ENCODE results near the gene GPC3. TPM values are rescaled to one million over a fixed set of nuclear protein-coding genes. Genes with fewer than 3 reads are reported as not detected.

Gene GPC3
- total and polyA plus RNA-seq, 4 donors: 8.3 to 270 (median 52.4) TPM

GRCh38 chrX:133939655-133940302 is 45.6 kb downstream of the GPC3 start:
- Histone ChIP-seq H3K4me3 (no peak overlapping the region), H3K9me3 (ENCODE audit: control insufficient read depth in 4 of 4, insufficient read depth in 3 of 4, low read length in 3 of 4) (no peaks in the 10 kb centered on the region), H3K36me3 (ENCODE audit: control insufficient read depth in 4 of 4, insufficient read depth in 4 of 4, low read length in 4 of 4) (peaks cover 0 to 2% (median 0%) of the 10 kb centered on the region in 4 donors), H3K9ac (ENCODE audit: insufficient read depth in 1 of 2, low read length in 2 of 2) (no peak overlapping the region), H3K27ac (ENCODE audit: low read depth in 1 of 2, low read length in 1 of 2) (no peak overlapping the region), H3K4me1 (ENCODE audit: control insufficient read depth in 5 of 5, insufficient read depth in 5 of 5, low read length in 5 of 5) (peaks cover 0 to 16% (median 0%) of the 10 kb centered on the region in 5 donors), H3K27me3 (ENCODE audit: control insufficient read depth in 3 of 3, insufficient read depth in 3 of 3, low read length in 2 of 3) (peaks cover 0 to 12% (median 8%) of the 10 kb centered on the region in 3 donors)
- 62 to 75% methylated on average over 2 of the region's 2 CpGs for WGBS, 2 donors
- TF ChIP-seq CTCF (IDR thresholded peaks at IDR 0.05; ENCODE audit: control extremely low read depth, extremely low read depth): no peak
- no peak for ATAC-seq (ENCODE audit: insufficient read depth, low FRiP score)
- DNase-seq: peak; percentile 77 to 92 (median 92)

GRCh38 chrX:133938530-133938929 is 46.9 kb downstream of the GPC3 start:
- no peak for ATAC-seq (ENCODE audit: insufficient read depth, low FRiP score)
- H3K9ac ChIP-seq (ENCODE audit: insufficient read depth in 1 of 2, low read length in 2 of 2): no peak overlapping the region
- H3K4me1 ChIP-seq (ENCODE audit: control insufficient read depth in 5 of 5, insufficient read depth in 5 of 5, low read length in 5 of 5): peaks cover 0 to 16% (median 0%) of the 10 kb centered on the region in 5 donors
- 58 to 91% methylated on average over 1 of the region's 1 CpG for WGBS, 2 donors
- no peak for DNase-seq
- H3K27me3 ChIP-seq (ENCODE audit: control insufficient read depth in 3 of 3, insufficient read depth in 3 of 3, low read length in 2 of 3): peaks cover 0 to 7% (median 7%) of the 10 kb centered on the region in 3 donors
- H3K36me3 ChIP-seq (ENCODE audit: control insufficient read depth in 4 of 4, insufficient read depth in 4 of 4, low read length in 4 of 4): peaks cover 0 to 2% (median 0%) of the 10 kb centered on the region in 4 donors
- no peak overlapping the region for H3K27ac ChIP-seq (ENCODE audit: low read depth in 1 of 2, low read length in 1 of 2)
- TF ChIP-seq CTCF (IDR thresholded peaks at IDR 0.05; ENCODE audit: control extremely low read depth, extremely low read depth): no peak
- no peaks in the 10 kb centered on the region for H3K9me3 ChIP-seq (ENCODE audit: control insufficient read depth in 4 of 4, insufficient read depth in 3 of 4, low read length in 3 of 4)
- no peak overlapping the region for H3K4me3 ChIP-seq

GRCh38 chrX:133937022-133937421 is 48.4 kb downstream of the GPC3 start:
- no peak overlapping the region for H3K9ac ChIP-seq (ENCODE audit: insufficient read depth in 1 of 2, low read length in 2 of 2)
- H3K4me1 ChIP-seq (ENCODE audit: control insufficient read depth in 5 of 5, insufficient read depth in 5 of 5, low read length in 5 of 5): peaks cover 0 to 16% (median 0%) of the 10 kb centered on the region in 5 donors
- DNase-seq (no peak), ATAC-seq (ENCODE audit: insufficient read depth, low FRiP score) (no peak)
- H3K36me3 ChIP-seq (ENCODE audit: control insufficient read depth in 4 of 4, insufficient read depth in 4 of 4, low read length in 4 of 4): no peaks in the 10 kb centered on the region
- H3K9me3 ChIP-seq (ENCODE audit: control insufficient read depth in 4 of 4, insufficient read depth in 3 of 4, low read length in 3 of 4): no peaks in the 10 kb centered on the region
- TF ChIP-seq CTCF (IDR thresholded peaks at IDR 0.05; ENCODE audit: control extremely low read depth, extremely low read depth): no peak
- H3K27me3 ChIP-seq (ENCODE audit: control insufficient read depth in 3 of 3, insufficient read depth in 3 of 3, low read length in 2 of 3): peaks cover 0 to 10% (median 7%) of the 10 kb centered on the region in 3 donors
- H3K4me3 ChIP-seq: no peak overlapping the region
- WGBS, 2 donors: 79 to 92% methylated on average over 3 of the region's 3 CpGs
- no peak overlapping the region for H3K27ac ChIP-seq (ENCODE audit: low read depth in 1 of 2, low read length in 1 of 2)
